Measurements from ENCODE around the gene SNAPIN. TPM values are rescaled to one million over a fixed set of nuclear protein-coding genes. Genes with fewer than 3 reads are reported as not detected.

SNAPIN gene
- polyA plus RNA-seq, 1 donor (not counting 4 experiments of a cell fraction or from before 2014, with no cell fraction given) = 49.4 TPM

DNA sequence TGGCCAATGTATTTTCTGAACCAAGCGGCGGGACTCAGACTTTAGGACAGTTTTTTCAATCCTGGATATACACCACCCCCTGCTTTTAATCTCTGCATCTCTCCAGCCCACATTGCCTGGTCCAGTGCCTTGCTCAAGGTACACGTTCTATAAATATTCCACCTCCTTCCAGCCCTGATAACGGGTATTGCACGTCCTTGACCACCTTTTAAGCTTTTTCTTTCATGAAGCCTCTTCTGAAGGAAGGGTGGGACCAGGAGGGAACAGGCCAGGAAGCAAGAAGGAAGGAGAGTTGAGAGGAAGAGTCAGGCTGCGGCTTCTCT is 49.0 kb upstream of the SNAPIN start:
- no peak for TF ChIP-seq EZH2 (IDR thresholded peaks at IDR 0.05; ENCODE audit: low read length)
- TF ChIP-seq, protein P1, sequence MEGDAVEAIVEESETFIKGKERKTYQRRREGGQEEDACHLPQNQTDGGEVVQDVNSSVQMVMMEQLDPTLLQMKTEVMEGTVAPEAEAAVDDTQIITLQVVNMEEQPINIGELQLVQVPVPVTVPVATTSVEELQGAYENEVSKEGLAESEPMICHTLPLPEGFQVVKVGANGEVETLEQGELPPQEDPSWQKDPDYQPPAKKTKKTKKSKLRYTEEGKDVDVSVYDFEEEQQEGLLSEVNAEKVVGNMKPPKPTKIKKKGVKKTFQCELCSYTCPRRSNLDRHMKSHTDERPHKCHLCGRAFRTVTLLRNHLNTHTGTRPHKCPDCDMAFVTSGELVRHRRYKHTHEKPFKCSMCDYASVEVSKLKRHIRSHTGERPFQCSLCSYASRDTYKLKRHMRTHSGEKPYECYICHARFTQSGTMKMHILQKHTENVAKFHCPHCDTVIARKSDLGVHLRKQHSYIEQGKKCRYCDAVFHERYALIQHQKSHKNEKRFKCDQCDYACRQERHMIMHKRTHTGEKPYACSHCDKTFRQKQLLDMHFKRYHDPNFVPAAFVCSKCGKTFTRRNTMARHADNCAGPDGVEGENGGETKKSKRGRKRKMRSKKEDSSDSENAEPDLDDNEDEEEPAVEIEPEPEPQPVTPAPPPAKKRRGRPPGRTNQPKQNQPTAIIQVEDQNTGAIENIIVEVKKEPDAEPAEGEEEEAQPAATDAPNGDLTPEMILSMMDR (optimal IDR thresholded peaks at IDR 0.05 in 1 of 3, IDR thresholded peaks at IDR 0.05 in 1 of 3, conservative IDR thresholded peaks at IDR 0.05 in 1 of 3; ENCODE audit: extremely low read depth in 1 of 3, insufficient read depth in 2 of 3, low read length in 3 of 3) = no peak
- Histone ChIP-seq H3K9me1 (ENCODE audit: control insufficient read depth, extremely low read depth, insufficient read depth, low read length) (no peaks in the 10 kb centered on the region), H3K27me3 (ENCODE audit: control insufficient read depth, extremely low read depth, insufficient read depth, low read length) (no peaks in the 10 kb centered on the region), H3K4me2 (ENCODE audit: control insufficient read depth, extremely low read depth, insufficient read depth, low read depth, low read length) (peak overlapping the region; percentile 98), H3K9me3 (ENCODE audit: control insufficient read depth, low read depth, low read length) (no peaks in the 10 kb centered on the region), H2AFZ (ENCODE audit: control insufficient read depth, low read length) (no peak overlapping the region), H3K36me3 (ENCODE audit: control insufficient read depth in 2 of 2, extremely low read depth in 1 of 2, insufficient read depth in 2 of 2, low read length in 2 of 2) (peaks cover 27 to 56% of the 10 kb centered on the region in 2 experiments), H3K9ac (ENCODE audit: control insufficient read depth, extremely low read depth, insufficient read depth, low read length) (peak overlapping the region; percentile 99), H4K20me1 (ENCODE audit: control insufficient read depth, extremely low read depth, insufficient read depth, low read length) (peaks cover 5% of the 10 kb centered on the region), H3K4me3 (ENCODE audit: control insufficient read depth in 2 of 3, extremely low read depth in 1 of 3, insufficient read depth in 2 of 3, low read depth in 1 of 3, low read length in 3 of 3) (peak overlapping the region; percentile 55 to 98 (median 90)), H3K27ac (ENCODE audit: control insufficient read depth, insufficient read depth, low read length) (peak overlapping the region; percentile 81), H3K4me1 (ENCODE audit: control insufficient read depth, extremely low read depth, insufficient read depth, low read length) (peaks cover 41% of the 10 kb centered on the region), H3K79me2 (ENCODE audit: control insufficient read depth, insufficient read depth, low read length) (peaks cover 63% of the 10 kb centered on the region)
- FAIRE-seq = no peak
- dilution Hi-C loops (cut with MboI; ENCODE audit: extremely low pct_ligation_motif_present, low sequenced_read_pairs) = no loop called here
- DNase-seq (ENCODE audit: low read depth, low spot score) = no peak

DNA sequence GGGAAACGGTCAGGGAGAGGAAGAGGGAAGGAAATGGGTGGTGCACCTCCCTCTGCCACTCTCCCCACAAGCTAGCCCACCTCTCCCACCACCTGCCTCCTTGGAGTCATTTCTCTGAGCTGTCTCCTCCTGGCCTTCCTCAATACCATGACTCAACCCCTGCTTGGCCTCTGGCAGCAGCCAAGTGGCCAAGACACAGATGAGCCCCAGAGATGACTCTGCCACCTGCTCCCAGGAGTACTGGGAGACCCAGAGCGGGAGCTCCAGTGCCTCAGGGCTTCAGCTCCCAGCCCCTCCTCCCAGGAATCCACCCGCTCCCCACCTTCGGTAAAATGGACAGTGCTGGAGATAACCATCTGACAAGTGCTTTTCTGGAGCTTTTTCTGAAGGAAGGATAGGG is 48.2 kb upstream of the SNAPIN start:
- peak overlapping the region; percentile 55 to 98 (median 90) for H3K4me3 ChIP-seq (ENCODE audit: control insufficient read depth in 2 of 3, extremely low read depth in 1 of 3, insufficient read depth in 2 of 3, low read depth in 1 of 3, low read length in 3 of 3)
- peaks cover 29 to 62% of the 10 kb centered on the region in 2 experiments for H3K36me3 ChIP-seq (ENCODE audit: control insufficient read depth in 2 of 2, extremely low read depth in 1 of 2, insufficient read depth in 2 of 2, low read length in 2 of 2)
- dilution Hi-C loops (cut with MboI; ENCODE audit: extremely low pct_ligation_motif_present, low sequenced_read_pairs) = no loop called here
- no peak overlapping the region for H2AFZ ChIP-seq (ENCODE audit: control insufficient read depth, low read length)
- no peak for TF ChIP-seq EZH2 (IDR thresholded peaks at IDR 0.05; ENCODE audit: low read length)
- TF ChIP-seq, protein P1 (optimal IDR thresholded peaks at IDR 0.05 in 1 of 3, IDR thresholded peaks at IDR 0.05 in 1 of 3, conservative IDR thresholded peaks at IDR 0.05 in 1 of 3; ENCODE audit: extremely low read depth in 1 of 3, insufficient read depth in 2 of 3, low read length in 3 of 3) = no peak
- FAIRE-seq (peak; percentile 79), DNase-seq (ENCODE audit: low read depth, low spot score) (no peak)
- H3K9ac ChIP-seq (ENCODE audit: control insufficient read depth, extremely low read depth, insufficient read depth, low read length) = peak overlapping the region; percentile 99
- H3K27me3 ChIP-seq (ENCODE audit: control insufficient read depth, extremely low read depth, insufficient read depth, low read length) = no peaks in the 10 kb centered on the region
- H3K9me1 ChIP-seq (ENCODE audit: control insufficient read depth, extremely low read depth, insufficient read depth, low read length) = no peaks in the 10 kb centered on the region
- H3K9me3 ChIP-seq (ENCODE audit: control insufficient read depth, low read depth, low read length) = no peaks in the 10 kb centered on the region
- peaks cover 71% of the 10 kb centered on the region for H3K79me2 ChIP-seq (ENCODE audit: control insufficient read depth, insufficient read depth, low read length)
- H4K20me1 ChIP-seq (ENCODE audit: control insufficient read depth, extremely low read depth, insufficient read depth, low read length) = peaks cover 3% of the 10 kb centered on the region
- H3K4me2 ChIP-seq (ENCODE audit: control insufficient read depth, extremely low read depth, insufficient read depth, low read depth, low read length) = peak overlapping the region; percentile 98
- peak overlapping the region; percentile 81 for H3K27ac ChIP-seq (ENCODE audit: control insufficient read depth, insufficient read depth, low read length)
- H3K4me1 ChIP-seq (ENCODE audit: control insufficient read depth, extremely low read depth, insufficient read depth, low read length) = peaks cover 42% of the 10 kb centered on the region

Measured in keratinocyte (primary cell).